Coronary artery (tissue), 2 donors: ENCODE measurements around the gene PRRG4.
A peak's percentile ranks its signal among the peaks of the same experiment; 100 is the strongest.

Experiments
- DNase-seq: peaks from one replicate; pipeline ENCODE4 v3.0.0-alpha.2; 2017; ENCODE audit warnings: low spot score
- H3K27ac ChIP-seq, 2 donors: fragments of 200-600 bp; sonication (generic); one replicate each; pipeline ENCODE4 v1.5.1; 2016 to 2019
- H3K4me3 ChIP-seq: fragments of 200-600 bp; sonication (generic); 2 replicates; pipeline ENCODE4 v1.5.1; 2016; ENCODE audit warnings: mild to moderate bottlenecking, moderate library complexity
- TF ChIP-seq, protein P1 (sequence below): fragments of 200-600 bp; sonication (generic); IDR thresholded peaks from one replicate; pipeline ENCODE4 v1.5.1; 2019; ENCODE audit warnings: antibody characterized with exemption

Gene PRRG4

DNA sequence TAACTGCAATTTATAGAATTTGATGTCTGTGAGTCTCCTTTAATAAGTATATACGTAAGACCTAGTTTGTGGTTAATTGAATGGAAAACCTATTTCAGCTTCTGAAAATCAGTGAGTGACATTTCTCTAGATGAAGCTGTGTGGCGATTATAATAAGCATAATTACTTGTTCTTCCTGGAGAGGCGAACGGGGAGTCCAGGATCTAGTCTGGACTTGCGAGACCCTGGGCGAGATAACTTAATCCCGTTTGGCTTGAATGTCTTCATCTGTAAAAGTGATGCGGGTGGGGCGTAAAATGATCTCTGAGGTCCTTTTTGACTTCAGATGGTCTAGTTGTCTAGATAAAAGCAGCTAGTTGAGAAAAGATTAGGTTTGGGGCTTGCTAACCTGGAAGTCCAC, 1.1 kb downstream of the PRRG4 start:
- Histone ChIP-seq H3K27ac (no peak overlapping the region), H3K4me3 (peak overlapping the region; percentile 80)
- DNase-seq, result no peak
- TF ChIP-seq, protein P1, sequence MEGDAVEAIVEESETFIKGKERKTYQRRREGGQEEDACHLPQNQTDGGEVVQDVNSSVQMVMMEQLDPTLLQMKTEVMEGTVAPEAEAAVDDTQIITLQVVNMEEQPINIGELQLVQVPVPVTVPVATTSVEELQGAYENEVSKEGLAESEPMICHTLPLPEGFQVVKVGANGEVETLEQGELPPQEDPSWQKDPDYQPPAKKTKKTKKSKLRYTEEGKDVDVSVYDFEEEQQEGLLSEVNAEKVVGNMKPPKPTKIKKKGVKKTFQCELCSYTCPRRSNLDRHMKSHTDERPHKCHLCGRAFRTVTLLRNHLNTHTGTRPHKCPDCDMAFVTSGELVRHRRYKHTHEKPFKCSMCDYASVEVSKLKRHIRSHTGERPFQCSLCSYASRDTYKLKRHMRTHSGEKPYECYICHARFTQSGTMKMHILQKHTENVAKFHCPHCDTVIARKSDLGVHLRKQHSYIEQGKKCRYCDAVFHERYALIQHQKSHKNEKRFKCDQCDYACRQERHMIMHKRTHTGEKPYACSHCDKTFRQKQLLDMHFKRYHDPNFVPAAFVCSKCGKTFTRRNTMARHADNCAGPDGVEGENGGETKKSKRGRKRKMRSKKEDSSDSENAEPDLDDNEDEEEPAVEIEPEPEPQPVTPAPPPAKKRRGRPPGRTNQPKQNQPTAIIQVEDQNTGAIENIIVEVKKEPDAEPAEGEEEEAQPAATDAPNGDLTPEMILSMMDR, result no peak

DNA sequence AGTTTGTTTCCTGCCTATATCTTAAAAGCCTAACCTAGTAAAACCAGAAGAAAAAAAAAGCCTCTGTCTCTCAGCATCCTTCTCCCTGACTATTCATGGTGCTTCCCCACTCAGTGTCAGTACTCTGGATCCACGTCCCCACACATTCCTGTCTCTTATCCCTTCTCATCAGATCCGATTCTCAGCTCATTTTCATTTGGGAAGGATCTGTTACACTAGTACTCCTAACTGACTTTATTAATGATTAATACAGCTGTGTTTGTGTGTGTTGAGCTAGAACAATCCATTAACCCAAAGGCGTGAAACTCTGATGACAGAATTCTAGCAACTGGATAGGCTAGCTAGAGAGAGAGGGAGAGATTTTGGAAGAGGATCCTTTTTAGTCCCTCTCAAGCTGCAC, 1.5 kb downstream of the PRRG4 start:
- TF ChIP-seq, protein P1, result no peak
- no peak for DNase-seq
- Histone ChIP-seq H3K4me3 (no peak overlapping the region), H3K27ac (no peak overlapping the region)

DNA sequence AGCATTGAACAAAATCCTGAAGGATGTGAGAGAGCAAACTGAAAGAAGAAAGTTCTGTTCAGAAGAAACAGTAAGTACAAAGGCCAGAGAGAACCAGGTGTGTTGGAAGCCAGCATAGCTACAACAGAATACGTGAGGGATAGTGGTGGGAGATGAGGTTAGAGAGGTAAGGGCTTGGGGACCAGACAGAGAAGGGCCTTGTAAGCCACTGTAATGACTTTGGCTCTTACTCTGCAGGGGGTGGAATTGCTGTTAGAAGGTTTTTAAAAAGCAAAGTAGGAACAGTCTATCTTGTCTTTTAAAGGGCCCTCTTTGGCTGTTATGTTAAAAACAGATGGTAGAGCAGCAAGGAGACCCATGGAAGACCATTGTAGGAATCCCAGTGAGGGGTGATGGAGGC, 4.2 kb downstream of the PRRG4 start:
- Histone ChIP-seq H3K27ac (no peak overlapping the region), H3K4me3 (no peak overlapping the region)
- DNase-seq, result no peak
- TF ChIP-seq, protein P1, result no peak

DNA sequence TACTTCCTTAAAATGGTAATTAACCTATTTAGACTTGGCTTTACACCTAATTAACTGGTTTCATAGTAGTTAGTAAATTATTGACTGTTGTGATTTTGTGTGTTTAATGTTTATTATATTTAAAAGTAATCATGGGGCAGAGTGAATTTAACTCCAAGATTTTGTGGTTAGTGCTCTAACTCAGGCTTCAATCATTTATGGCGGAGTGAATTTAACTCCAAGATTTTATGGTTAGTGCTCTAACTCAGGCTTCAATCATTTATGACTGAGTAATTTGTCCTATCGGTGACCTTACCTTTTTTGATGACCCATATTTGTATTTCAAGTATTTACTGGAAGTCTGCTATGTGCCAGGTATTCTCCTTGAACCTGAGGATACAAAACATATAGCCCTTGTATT, 7.2 kb downstream of the PRRG4 start:
- H3K27ac ChIP-seq, result no peak overlapping the region
- H3K4me3 ChIP-seq, result no peak overlapping the region
- no peak for DNase-seq
- TF ChIP-seq, protein P1, result no peak

DNA sequence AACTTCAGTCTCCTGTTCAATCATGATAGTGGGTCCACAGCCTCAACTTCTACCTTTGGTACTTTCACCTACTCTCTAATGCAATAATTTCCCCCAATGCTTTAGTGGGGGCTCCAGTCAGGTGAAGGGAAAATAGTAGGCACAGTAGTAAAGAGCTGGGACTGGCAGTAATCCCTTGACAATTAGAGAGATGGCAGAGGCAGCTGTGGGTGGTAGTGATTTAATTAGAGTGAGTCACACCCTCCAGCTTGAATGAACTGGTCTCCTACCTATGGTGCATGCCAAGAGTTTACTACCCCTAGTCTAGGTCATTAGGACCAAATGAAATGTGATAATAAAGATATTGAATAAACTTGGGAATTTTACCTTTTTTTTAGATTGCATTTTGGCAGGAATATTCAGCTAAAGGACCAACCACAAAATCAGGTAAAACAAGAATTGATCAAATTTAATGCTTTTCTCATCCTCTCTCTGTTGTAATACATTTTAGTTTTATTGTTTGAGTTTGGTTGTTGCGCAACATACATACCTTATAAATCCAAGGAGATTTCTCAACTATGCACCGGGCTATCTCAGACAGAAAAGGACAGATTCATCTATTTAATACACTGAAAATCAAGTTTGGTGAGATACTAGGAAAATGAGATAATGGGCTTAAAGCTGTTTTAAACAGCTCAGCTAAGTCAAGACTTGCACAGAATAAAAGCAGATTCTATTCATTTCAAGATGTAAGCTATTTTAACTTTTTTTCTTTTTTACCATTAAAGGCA, 9.0 kb downstream of the PRRG4 start:
- no peak overlapping the region for H3K27ac ChIP-seq
- no peak for DNase-seq
- no peak overlapping the region for H3K4me3 ChIP-seq
- TF ChIP-seq, protein P1, result no peak

DNA sequence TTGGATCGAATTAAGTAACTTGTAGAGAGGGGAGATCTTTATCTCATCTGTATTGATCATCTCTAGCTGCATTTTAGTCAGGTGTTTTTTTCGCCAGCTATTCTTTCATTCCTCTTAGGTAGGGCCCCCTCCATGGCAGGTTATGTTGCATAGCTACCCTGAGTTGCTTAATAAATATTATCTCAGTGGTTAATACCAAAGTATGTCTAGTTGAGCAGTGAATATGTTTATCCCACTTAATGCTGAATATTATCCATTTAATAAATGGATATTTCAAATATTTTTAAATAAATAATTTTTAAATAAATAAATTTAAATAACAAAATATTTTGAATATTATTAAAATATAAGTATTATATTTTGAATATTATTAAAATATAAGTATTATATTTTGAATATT, 9.6 kb downstream of the PRRG4 start:
- TF ChIP-seq, protein P1, result no peak
- Histone ChIP-seq H3K27ac (no peak overlapping the region), H3K4me3 (no peak overlapping the region)
- DNase-seq, result no peak

DNA sequence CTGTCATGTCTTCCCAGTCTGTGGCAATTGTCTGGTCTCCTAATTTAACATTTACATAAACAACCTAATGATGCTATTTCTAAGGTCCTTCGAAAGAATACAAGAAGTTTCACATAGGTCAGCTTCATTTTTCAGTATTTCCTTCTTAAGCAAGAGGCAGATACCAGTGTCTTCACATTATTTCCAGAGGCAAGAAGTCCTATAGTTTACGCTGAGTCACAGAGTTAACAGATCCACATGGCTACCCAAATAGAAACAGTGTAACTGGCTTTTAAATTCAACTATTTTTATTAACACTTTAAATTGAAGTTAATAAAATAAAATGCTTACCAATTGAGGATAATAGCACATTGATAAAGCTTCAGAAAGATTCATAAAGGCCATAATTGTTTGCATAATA, 10.9 kb downstream of the PRRG4 start:
- H3K4me3 ChIP-seq, result no peak overlapping the region
- no peak overlapping the region for H3K27ac ChIP-seq
- DNase-seq, result no peak
- TF ChIP-seq, protein P1, result no peak
